HEK293 (cell line): ENCODE measurements around the gene SLC9C1.

ENCODE experiments used
- CTCF ChIA-PET: fragments of 350-600 bp; formaldehyde crosslinking; extraction: SDS; loops from one replicate; lab custom pipeline; 2021; ENCODE audit warnings: antibody characterized with exemption; lab: Yijun Ruan, JAX
- POLR2A ChIA-PET: fragments of 300-600 bp; formaldehyde crosslinking; extraction: SDS; loops from one replicate; lab custom pipeline; 2020; ENCODE audit warnings: antibody characterized with exemption, inconsistent platforms; lab: Yijun Ruan, JAX
- H3K27ac ChIP-seq: fragments of 200-500 bp; sonication (Bioruptor generic); 2 replicates; pipeline ENCODE4 v1.5.1; 2014; ENCODE audit warnings: low read depth, low read length, control low read depth, inconsistent platforms; ENCODE audit errors: extremely low read depth
- H3K36me3 ChIP-seq, 2 experiments: fragments of 200-500 bp in 1 of 2; sonication (Bioruptor generic) in 1 of 2; 1 replicate in 1 of 2; 2 replicates in 1 of 2; pipeline ENCODE4 v1.5.1; 2014 to 2017; ENCODE audit warnings: inconsistent platforms in 2 of 2, low read length in 2 of 2; ENCODE audit not compliant: control insufficient read depth in 2 of 2, insufficient read depth in 1 of 2
- H3K4me1 ChIP-seq: fragments of 200-500 bp; sonication (Bioruptor generic); 2 replicates; pipeline ENCODE4 v1.5.1; 2014; ENCODE audit warnings: mild to moderate bottlenecking, low read length, inconsistent platforms; ENCODE audit not compliant: control insufficient read depth, insufficient read depth
- H3K4me3 ChIP-seq: 2 replicates; pipeline ENCODE4 v1.5.1; 2011; ENCODE audit warnings: low read depth, mild to moderate bottlenecking, control low read depth, low read length, moderate library complexity
- H3K9me3 ChIP-seq: fragments of 200-500 bp; sonication (Bioruptor generic); 2 replicates; pipeline ENCODE4 v1.5.1; 2014; ENCODE audit warnings: low read depth, low read length, inconsistent platforms; ENCODE audit not compliant: control insufficient read depth, insufficient read depth
- GLIS2 ChIP-seq: fragments of 450-650 bp; formaldehyde crosslinking; IDR thresholded peaks from 2 replicates; pipeline ENCODE4 v1.5.1; 2016; ENCODE audit warnings: missing biosample characterization, missing genetic modification characterization
- KLF1 ChIP-seq: fragments of 450-650 bp; formaldehyde crosslinking; IDR thresholded peaks from 2 replicates; pipeline ENCODE4 v1.5.1; 2016; ENCODE audit warnings: missing biosample characterization, missing genetic modification characterization
- MEIS1 ChIP-seq: sonication (generic); formaldehyde crosslinking; IDR thresholded peaks from 2 replicates; pipeline ENCODE4 v1.8.1; 2022; ENCODE audit warnings: missing genetic modification reagents, mild to moderate bottlenecking, borderline replicate concordance
- MZF1 ChIP-seq: fragments of 450-650 bp; formaldehyde crosslinking; IDR thresholded peaks from 2 replicates; pipeline ENCODE4 v1.5.1; 2017; ENCODE audit warnings: missing biosample characterization, missing genetic modification characterization, borderline replicate concordance
- REPIN1 ChIP-seq: fragments of 450-650 bp; formaldehyde crosslinking; IDR thresholded peaks from 2 replicates; pipeline ENCODE4 v1.5.1; 2017; ENCODE audit warnings: missing biosample characterization, missing genetic modification characterization, low read depth
- ZBTB21 ChIP-seq: fragments of 450-650 bp; formaldehyde crosslinking; IDR thresholded peaks from 2 replicates; pipeline ENCODE4 v1.5.1; 2017; ENCODE audit warnings: missing biosample characterization, missing genetic modification characterization
- ZBTB48 ChIP-seq: fragments of 450-650 bp; formaldehyde crosslinking; IDR thresholded peaks from 2 replicates; pipeline ENCODE4 v1.5.1; 2016; ENCODE audit warnings: missing biosample characterization, missing genetic modification characterization
- ZBTB6 ChIP-seq: fragments of 450-650 bp; formaldehyde crosslinking; IDR thresholded peaks from 2 replicates; pipeline ENCODE4 v1.5.1; 2017; ENCODE audit warnings: missing biosample characterization, missing genetic modification characterization
- ZBTB7A ChIP-seq: fragments of 450-650 bp; formaldehyde crosslinking; IDR thresholded peaks from 2 replicates; pipeline ENCODE4 v1.5.1; 2016; ENCODE audit warnings: low read depth, missing biosample characterization, missing genetic modification characterization
- ZFP37 ChIP-seq: fragments of 450-650 bp; formaldehyde crosslinking; IDR thresholded peaks from 2 replicates; pipeline ENCODE4 v1.5.1; 2016; ENCODE audit warnings: missing biosample characterization, missing genetic modification characterization
- ZNF112 ChIP-seq: fragments of 450-650 bp; formaldehyde crosslinking; IDR thresholded peaks from 2 replicates; pipeline ENCODE4 v1.5.0; 2017; ENCODE audit warnings: missing biosample characterization, missing genetic modification characterization
- ZNF138 ChIP-seq: fragments of 450-650 bp; formaldehyde crosslinking; IDR thresholded peaks from 2 replicates; pipeline ENCODE4 v1.5.1; 2016; ENCODE audit warnings: missing biosample characterization, missing genetic modification characterization, borderline replicate concordance
- ZNF221 ChIP-seq: fragments of 450-650 bp; formaldehyde crosslinking; IDR thresholded peaks from 2 replicates; pipeline ENCODE4 v1.5.1; 2017; ENCODE audit warnings: missing biosample characterization, missing genetic modification characterization, borderline replicate concordance
- ZNF223 ChIP-seq: fragments of 450-650 bp; formaldehyde crosslinking; IDR thresholded peaks from 2 replicates; pipeline ENCODE4 v1.5.1; 2016; ENCODE audit warnings: missing biosample characterization, missing genetic modification characterization
- ZNF239 ChIP-seq: fragments of 450-650 bp; formaldehyde crosslinking; IDR thresholded peaks from 2 replicates; pipeline ENCODE4 v1.5.1; 2016; ENCODE audit warnings: missing biosample characterization, missing genetic modification characterization
- ZNF248 ChIP-seq: fragments of 450-650 bp; formaldehyde crosslinking; IDR thresholded peaks from 2 replicates; pipeline ENCODE4 v1.5.1; 2017; ENCODE audit warnings: missing biosample characterization, missing genetic modification characterization
- ZNF391 ChIP-seq: fragments of 450-650 bp; formaldehyde crosslinking; IDR thresholded peaks from 2 replicates; pipeline ENCODE4 v1.5.1; 2016; ENCODE audit warnings: low read depth, missing biosample characterization, missing genetic modification characterization, borderline replicate concordance
- ZNF433 ChIP-seq: fragments of 450-650 bp; formaldehyde crosslinking; IDR thresholded peaks from 2 replicates; pipeline ENCODE4 v1.5.1; 2016; ENCODE audit warnings: missing biosample characterization, missing genetic modification characterization, low read depth
- ZNF473 ChIP-seq: fragments of 450-650 bp; formaldehyde crosslinking; IDR thresholded peaks from 2 replicates; pipeline ENCODE4 v1.5.1; 2017; ENCODE audit warnings: missing biosample characterization, missing genetic modification characterization
- ZNF48 ChIP-seq: fragments of 450-650 bp; formaldehyde crosslinking; IDR thresholded peaks from 2 replicates; pipeline ENCODE4 v1.5.1; 2016; ENCODE audit warnings: missing biosample characterization, missing genetic modification characterization
- ZNF571 ChIP-seq: fragments of 450-650 bp; formaldehyde crosslinking; IDR thresholded peaks from 2 replicates; pipeline ENCODE4 v1.5.0; 2017; ENCODE audit warnings: missing biosample characterization, missing genetic modification characterization
- ZNF701 ChIP-seq: fragments of 450-650 bp; formaldehyde crosslinking; IDR thresholded peaks from 2 replicates; pipeline ENCODE4 v1.5.1; 2016; ENCODE audit warnings: missing biosample characterization, missing genetic modification characterization
- ZNF747 ChIP-seq: fragments of 450-650 bp; formaldehyde crosslinking; IDR thresholded peaks from 2 replicates; pipeline ENCODE4 v1.5.1; 2016; ENCODE audit warnings: missing biosample characterization, missing genetic modification characterization
- ZNF776 ChIP-seq: fragments of 450-650 bp; formaldehyde crosslinking; IDR thresholded peaks from 2 replicates; pipeline ENCODE4 v1.5.0; 2017; ENCODE audit warnings: missing biosample characterization, missing genetic modification characterization, borderline replicate concordance
- ZNF792 ChIP-seq: fragments of 450-650 bp; formaldehyde crosslinking; IDR thresholded peaks from 2 replicates; pipeline ENCODE4 v1.5.1; 2016; ENCODE audit warnings: missing biosample characterization, missing genetic modification characterization
- ZNF843 ChIP-seq: fragments of 450-650 bp; formaldehyde crosslinking; IDR thresholded peaks from 2 replicates; pipeline ENCODE4 v1.5.1; 2016; ENCODE audit warnings: missing biosample characterization, missing genetic modification characterization
- ZSCAN16 ChIP-seq: fragments of 450-650 bp; formaldehyde crosslinking; IDR thresholded peaks from 2 replicates; pipeline ENCODE4 v1.5.1; 2016; ENCODE audit warnings: missing biosample characterization, missing genetic modification characterization
- TF ChIP-seq, protein P1 (sequence below): fragments of 450-650 bp; formaldehyde crosslinking; IDR thresholded peaks from 2 replicates; pipeline ENCODE4; 2016; ENCODE audit warnings: missing biosample characterization, missing genetic modification characterization
- TF ChIP-seq, protein P2 (sequence below): fragments of 450-650 bp; formaldehyde crosslinking; IDR thresholded peaks from 2 replicates; pipeline ENCODE4 v1.5.1; 2016; ENCODE audit warnings: missing biosample characterization, missing genetic modification characterization
- TF ChIP-seq, protein P3 (sequence below): fragments of 450-650 bp; formaldehyde crosslinking; IDR thresholded peaks from 2 replicates; pipeline ENCODE4 v1.5.1; 2016; ENCODE audit warnings: missing biosample characterization, missing genetic modification characterization

SLC9C1 gene

DNA sequence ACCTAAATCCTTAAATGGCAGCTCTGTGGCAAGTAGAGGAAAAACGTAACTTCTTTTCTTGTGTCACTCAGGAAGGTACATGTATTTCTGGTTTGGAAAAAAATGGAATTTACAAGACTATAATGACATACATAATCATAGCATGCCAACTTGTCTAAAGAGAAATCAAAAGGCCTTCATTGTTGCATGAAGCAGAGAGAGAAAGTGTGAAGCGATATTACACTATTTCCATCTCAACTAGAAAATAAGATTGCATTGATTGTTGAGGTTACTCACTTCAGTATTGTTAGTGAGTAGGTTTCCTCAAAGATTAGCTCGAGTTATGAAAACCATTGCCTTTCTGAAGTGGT is 93.7 kb downstream of the SLC9C1 start (continued):
- TF ChIP-seq, protein P1, sequence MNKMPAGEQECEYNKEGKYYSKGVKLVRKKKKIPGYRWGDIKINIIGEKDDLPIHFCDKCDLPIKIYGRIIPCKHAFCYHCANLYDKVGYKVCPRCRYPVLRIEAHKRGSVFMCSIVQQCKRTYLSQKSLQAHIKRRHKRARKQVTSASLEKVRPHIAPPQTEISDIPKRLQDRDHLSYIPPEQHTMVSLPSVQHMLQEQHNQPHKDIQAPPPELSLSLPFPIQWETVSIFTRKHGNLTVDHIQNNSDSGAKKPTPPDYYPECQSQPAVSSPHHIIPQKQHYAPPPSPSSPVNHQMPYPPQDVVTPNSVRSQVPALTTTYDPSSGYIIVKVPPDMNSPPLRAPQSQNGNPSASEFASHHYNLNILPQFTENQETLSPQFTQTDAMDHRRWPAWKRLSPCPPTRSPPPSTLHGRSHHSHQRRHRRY (tag by site-specific recombination): no peak
- TF ChIP-seq ZNF776 (tag by site-specific recombination) (no peak), KLF1 (tag by site-specific recombination) (no peak), ZNF843 (no peak), ZBTB48 (tag by site-specific recombination) (no peak)
- TF ChIP-seq, protein P2, sequence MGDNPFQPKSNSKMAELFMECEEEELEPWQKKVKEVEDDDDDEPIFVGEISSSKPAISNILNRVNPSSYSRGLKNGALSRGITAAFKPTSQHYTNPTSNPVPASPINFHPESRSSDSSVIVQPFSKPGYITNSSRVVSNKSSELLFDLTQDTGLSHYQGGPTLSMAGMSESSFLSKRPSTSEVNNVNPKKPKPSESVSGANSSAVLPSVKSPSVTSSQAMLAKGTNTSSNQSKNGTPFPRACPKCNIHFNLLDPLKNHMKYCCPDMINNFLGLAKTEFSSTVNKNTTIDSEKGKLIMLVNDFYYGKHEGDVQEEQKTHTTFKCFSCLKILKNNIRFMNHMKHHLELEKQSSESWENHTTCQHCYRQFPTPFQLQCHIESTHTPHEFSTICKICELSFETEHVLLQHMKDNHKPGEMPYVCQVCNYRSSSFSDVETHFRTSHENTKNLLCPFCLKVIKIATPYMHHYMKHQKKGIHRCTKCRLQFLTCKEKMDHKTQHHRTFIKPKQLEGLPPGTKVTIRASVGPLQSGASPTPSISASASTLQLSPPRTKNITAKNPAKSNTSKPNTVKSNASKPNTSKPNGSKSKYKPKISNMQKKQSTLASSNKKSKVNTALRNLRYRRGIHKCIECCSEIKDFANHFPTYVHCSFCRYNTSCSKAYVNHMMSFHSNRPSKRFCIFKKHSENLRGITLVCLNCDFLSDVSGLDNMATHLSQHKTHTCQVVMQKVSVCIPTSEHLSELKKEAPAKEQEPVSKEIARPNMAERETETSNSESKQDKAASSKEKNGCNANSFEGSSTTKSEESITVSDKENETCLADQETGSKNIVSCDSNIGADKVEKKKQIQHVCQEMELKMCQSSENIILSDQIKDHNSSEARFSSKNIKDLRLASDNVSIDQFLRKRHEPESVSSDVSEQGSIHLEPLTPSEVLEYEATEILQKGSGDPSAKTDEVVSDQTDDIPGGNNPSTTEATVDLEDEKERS (tag by site-specific recombination): no peak
- TF ChIP-seq, all 188 proteins: peak for 0

- TF ChIP-seq ZNF473 (tag by site-specific recombination): no peak
- TF ChIP-seq ZNF433 (tag by site-specific recombination): no peak
- TF ChIP-seq ZNF747 (tag by site-specific recombination): no peak
- TF ChIP-seq MZF1 (tag by site-specific recombination): no peak
- no peak for TF ChIP-seq ZBTB7A (tag by site-specific recombination)
- TF ChIP-seq ZNF571 (tag by site-specific recombination): no peak
- no peak for TF ChIP-seq ZBTB6
- TF ChIP-seq ZNF223 (tag by site-specific recombination): no peak
- TF ChIP-seq GLIS2 (tag by site-specific recombination): no peak
- no peak for TF ChIP-seq ZNF221 (tag by site-specific recombination)
- TF ChIP-seq, all 188 proteins: peak for 0
- Histone ChIP-seq H3K9me3 (no peaks in the 10 kb centered on the region), H3K27ac (no peak overlapping the region), H3K4me3 (no peak overlapping the region), H3K4me1 (no peaks in the 10 kb centered on the region), H3K36me3 (no peaks in the 10 kb centered on the region)
- ChIA-PET POLR2A (no interaction called here), CTCF (interaction anchor here (0.7 kb wide), 1 partner anchor 94 kb away, joined by 3 read pairs; no protein-coding TSS in a partner anchor)
Observed at GRCh38 chr3:112199622-112200316, 94.2 kb downstream of the SLC9C1 start.

DNA sequence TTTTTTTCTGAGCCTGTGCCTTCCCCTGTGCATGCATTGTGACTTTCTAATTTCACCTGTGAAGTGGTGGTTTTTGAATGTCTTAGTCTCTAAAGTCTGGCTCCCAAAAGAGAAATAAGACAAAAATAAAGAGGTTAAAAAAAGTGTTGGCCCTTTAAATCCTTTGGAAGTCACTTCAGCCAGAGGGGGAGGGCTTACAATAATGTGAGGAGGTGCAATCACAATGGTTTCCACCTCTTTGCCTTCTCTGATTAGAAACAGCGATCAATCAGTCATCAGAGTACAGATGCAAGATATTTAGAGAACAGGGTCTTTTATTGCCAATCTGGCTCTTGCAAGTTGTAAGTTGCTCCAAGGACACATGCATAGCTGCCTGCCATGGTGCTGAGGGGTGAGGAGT is 96.9 kb downstream of the SLC9C1 start:
- no peaks in the 10 kb centered on the region for H3K36me3 ChIP-seq
- H3K9me3 ChIP-seq: no peaks in the 10 kb centered on the region
- H3K27ac ChIP-seq: no peak overlapping the region
- H3K4me3 ChIP-seq: no peak overlapping the region
- H3K4me1 ChIP-seq: no peaks in the 10 kb centered on the region
- CTCF ChIA-PET: interaction anchor here (0.5 to 0.6 kb wide), 2 partner anchors 33 to 1645 kb away, joined by 3 read pairs; no protein-coding TSS in a partner anchor
- POLR2A ChIA-PET: no interaction called here
- TF ChIP-seq MEIS1 (CRISPR knock-in tag): no peak
- TF ChIP-seq ZFP37 (tag by site-specific recombination): no peak
- no peak for TF ChIP-seq ZNF792 (tag by site-specific recombination)
- TF ChIP-seq ZNF248 (tag by site-specific recombination): no peak
- no peak for TF ChIP-seq ZNF112
- TF ChIP-seq REPIN1 (tag by site-specific recombination): no peak
- no peak for TF ChIP-seq ZSCAN16 (tag by site-specific recombination)
- no peak for TF ChIP-seq ZNF48 (tag by site-specific recombination)
- no peak for TF ChIP-seq ZBTB21 (tag by site-specific recombination)
- TF ChIP-seq, protein P3, sequence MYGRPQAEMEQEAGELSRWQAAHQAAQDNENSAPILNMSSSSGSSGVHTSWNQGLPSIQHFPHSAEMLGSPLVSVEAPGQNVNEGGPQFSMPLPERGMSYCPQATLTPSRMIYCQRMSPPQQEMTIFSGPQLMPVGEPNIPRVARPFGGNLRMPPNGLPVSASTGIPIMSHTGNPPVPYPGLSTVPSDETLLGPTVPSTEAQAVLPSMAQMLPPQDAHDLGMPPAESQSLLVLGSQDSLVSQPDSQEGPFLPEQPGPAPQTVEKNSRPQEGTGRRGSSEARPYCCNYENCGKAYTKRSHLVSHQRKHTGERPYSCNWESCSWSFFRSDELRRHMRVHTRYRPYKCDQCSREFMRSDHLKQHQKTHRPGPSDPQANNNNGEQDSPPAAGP (tag by site-specific recombination): no peak
- TF ChIP-seq ZNF701 (tag by site-specific recombination): no peak
- no peak for TF ChIP-seq ZNF138 (tag by site-specific recombination)
- no peak for TF ChIP-seq ZNF391 (tag by site-specific recombination)
- no peak for TF ChIP-seq ZNF239
